ENCODE results near the gene LHFPL3.

Gene LHFPL3

GRCh38 chr7:104926601-104927041, 598.2 kb downstream of the LHFPL3 start:
- Histone ChIP-seq H3K36me3 (no peaks in the 10 kb centered on the region), H3K4me3 (ENCODE audit: low read depth, low read length) (no peak overlapping the region), H3K27ac (no peak overlapping the region), H3K27me3 (ENCODE audit: insufficient read depth, low read depth, severe bottlenecking) (no peaks in the 10 kb centered on the region), H3K9me3 (ENCODE audit: severe bottlenecking) (no peaks in the 10 kb centered on the region)
- no peak for DNase-seq
- TF ChIP-seq CTCF (IDR thresholded peaks at IDR 0.05; ENCODE audit: low read depth, low read length) = no peak

GRCh38 chr7:104927055-104927454, 598.7 kb downstream of the LHFPL3 start:
- no peaks in the 10 kb centered on the region for H3K27me3 ChIP-seq (ENCODE audit: insufficient read depth, low read depth, severe bottlenecking)
- no peak for TF ChIP-seq CTCF (IDR thresholded peaks at IDR 0.05; ENCODE audit: low read depth, low read length)
- peak; percentile 25 for DNase-seq
- no peak overlapping the region for H3K27ac ChIP-seq
- no peak overlapping the region for H3K4me3 ChIP-seq (ENCODE audit: low read depth, low read length)
- H3K9me3 ChIP-seq (ENCODE audit: severe bottlenecking) = no peaks in the 10 kb centered on the region
- H3K36me3 ChIP-seq = no peaks in the 10 kb centered on the region

GRCh38 chr7:104928721-104929400, 600.5 kb downstream of the LHFPL3 start:
- no peak overlapping the region for H3K4me3 ChIP-seq (ENCODE audit: low read depth, low read length)
- no peak for DNase-seq
- TF ChIP-seq CTCF (IDR thresholded peaks at IDR 0.05; ENCODE audit: low read depth, low read length) = no peak
- no peaks in the 10 kb centered on the region for H3K36me3 ChIP-seq
- H3K9me3 ChIP-seq (ENCODE audit: severe bottlenecking) = no peaks in the 10 kb centered on the region
- H3K27me3 ChIP-seq (ENCODE audit: insufficient read depth, low read depth, severe bottlenecking) = no peaks in the 10 kb centered on the region
- H3K27ac ChIP-seq = no peak overlapping the region

GRCh38 chr7:104929921-104930320, 601.5 kb downstream of the LHFPL3 start:
- H3K27ac ChIP-seq = no peak overlapping the region

GRCh38 chr7:104931181-104931781, 602.9 kb downstream of the LHFPL3 start:
- no peaks in the 10 kb centered on the region for H3K27me3 ChIP-seq (ENCODE audit: insufficient read depth, low read depth, severe bottlenecking)
- no peaks in the 10 kb centered on the region for H3K9me3 ChIP-seq (ENCODE audit: severe bottlenecking)
- peak overlapping the region; percentile 63 for H3K27ac ChIP-seq
- H3K4me3 ChIP-seq (ENCODE audit: low read depth, low read length) = no peak overlapping the region
- DNase-seq = peak; percentile 73
- TF ChIP-seq CTCF (IDR thresholded peaks at IDR 0.05; ENCODE audit: low read depth, low read length) = no peak
- H3K36me3 ChIP-seq = no peaks in the 10 kb centered on the region

More at GRCh38 chr7:104929921-104930320, 601.5 kb downstream of the LHFPL3 start:
- Histone ChIP-seq H3K27me3 (ENCODE audit: insufficient read depth, low read depth, severe bottlenecking) (no peaks in the 10 kb centered on the region), H3K4me3 (ENCODE audit: low read depth, low read length) (no peak overlapping the region), H3K36me3 (no peaks in the 10 kb centered on the region), H3K9me3 (ENCODE audit: severe bottlenecking) (no peaks in the 10 kb centered on the region)
- no peak for DNase-seq
- no peak for TF ChIP-seq CTCF (IDR thresholded peaks at IDR 0.05; ENCODE audit: low read depth, low read length)
